ENCODE measurements around the gene CLDND1. TPM values are rescaled to one million over a fixed set of nuclear protein-coding genes. Genes with fewer than 3 reads are reported as not detected.

The CLDND1 gene
- total RNA-seq = 10 to 100 TPM; 38.1 to 65.6 TPM

DNA sequence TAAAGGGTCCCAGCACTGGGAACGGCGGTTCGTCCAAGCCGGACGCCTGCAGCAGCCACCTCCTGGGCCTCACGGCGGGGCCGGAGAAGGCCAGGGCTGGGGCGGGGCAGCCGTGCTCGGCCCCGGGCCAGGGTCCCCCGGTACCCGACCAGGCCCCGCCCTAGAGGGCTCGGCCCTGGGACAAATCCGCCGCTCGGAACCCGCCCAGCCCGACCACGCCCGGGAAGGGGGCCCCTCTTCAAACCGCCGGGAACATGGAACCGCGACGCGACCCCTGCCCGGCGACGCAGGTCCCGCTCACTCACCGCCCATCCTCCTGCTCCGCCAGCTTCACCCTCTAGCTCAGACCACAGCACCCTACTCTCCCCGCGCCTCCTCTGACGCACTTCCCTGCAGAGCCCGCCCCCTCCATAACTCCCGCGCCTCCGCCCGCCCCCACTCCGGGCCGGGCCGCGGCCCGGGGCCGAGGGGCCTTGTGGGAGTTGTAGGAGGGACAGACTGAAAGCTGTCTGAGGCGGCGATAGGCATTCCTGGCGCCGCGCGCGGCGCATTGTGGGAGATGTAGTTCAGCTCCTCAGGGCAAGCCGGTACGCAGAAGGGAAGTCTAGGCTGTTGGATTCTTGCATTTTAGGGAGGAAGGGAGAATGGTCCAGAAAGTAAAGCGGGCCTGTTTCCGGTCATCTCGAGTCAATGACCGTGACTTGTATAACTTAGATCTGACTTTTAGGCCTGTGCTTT lies at the start of gene CLDND1:
TSS of gene CLDND1 (minus strand) at position 359 of the 738 bp plus-strand sequence. CDS start 1,478 bp downstream, outside the sequence.
- intact Hi-C loops (cut with DNase I) = no loop called here
- Histone ChIP-seq H3K4me3 (peak within 1 kb of the TSS; percentile 42 to 63), H3K36me3 (replicated peaks in 1 of 2; ENCODE audit: insufficient read depth in 1 of 2, low read depth in 2 of 2) (no peaks in the 10 kb centered on the region), H3K4me1 (peaks cover 10% of the 10 kb centered on the region), H3K27ac (peak within 1 kb of the TSS; percentile 90 to 91 (median 90)), H3K27me3 (no peaks in the 10 kb centered on the region), H3K9me3 (no peaks in the 10 kb centered on the region)
- peak; percentile 99 for ATAC-seq
- DNase-seq = peak; percentile 95 to 97 (median 97)
- TF ChIP-seq CTCF (IDR thresholded peaks at IDR 0.05) (no peak), POLR2A (IDR thresholded peaks at IDR 0.05) (peak; percentile 63 to 90 (median 82))
- WGBS, 2 donors = 0 to 1% methylated on average over 11 to 59 of the region's 63 CpGs

- TF ChIP-seq POLR2A (IDR thresholded peaks at IDR 0.05) (no peak), CTCF (IDR thresholded peaks at IDR 0.05) (no peak)
- DNase-seq (no peak), ATAC-seq (no peak)
- Histone ChIP-seq H3K27me3 (no peaks in the 10 kb centered on the region), H3K4me3 (no peak overlapping the region), H3K9me3 (no peaks in the 10 kb centered on the region), H3K27ac (no peak overlapping the region), H3K4me1 (no peaks in the 10 kb centered on the region), H3K36me3 (replicated peaks in 1 of 2; ENCODE audit: insufficient read depth in 1 of 2, low read depth in 2 of 2) (no peaks in the 10 kb centered on the region)
- intact Hi-C loops (cut with DNase I) = no loop called here
- WGBS, 2 donors = 58 to 59% methylated on average over 3 of the region's 3 CpGs
These were observed 45.7 kb upstream of the CLDND1 start for GRCh38 chr3:98568402-98568801.

DNA sequence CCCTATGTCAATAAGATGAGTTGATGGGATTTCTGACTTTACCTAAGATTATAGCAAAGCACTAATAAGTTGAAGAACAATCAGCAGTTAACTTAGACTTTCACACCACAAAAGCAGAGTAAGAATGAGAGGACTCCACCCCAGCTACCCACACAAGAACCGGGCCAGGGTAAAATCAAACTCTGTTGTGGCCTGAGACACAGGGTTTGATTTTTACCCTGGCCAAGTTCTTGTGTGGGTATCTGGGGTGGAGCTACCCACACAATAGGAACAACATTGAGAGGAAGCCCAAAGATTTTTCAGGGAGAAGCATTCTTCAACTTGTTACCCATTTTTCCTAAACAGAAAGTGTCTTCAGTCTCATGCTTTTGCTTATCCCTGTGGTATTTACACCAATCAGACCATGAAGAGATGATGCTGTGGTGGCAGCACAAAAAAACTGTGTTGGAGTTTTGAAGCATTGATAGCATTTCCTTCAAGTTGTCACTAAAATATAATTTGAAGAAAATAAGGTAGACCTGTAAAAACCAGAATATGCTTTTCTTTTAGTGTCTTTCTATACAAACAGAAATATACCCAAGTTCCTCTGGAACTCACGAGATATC lies 45.1 kb upstream of the CLDND1 start:
- ATAC-seq (no peak), DNase-seq (no peak)
- Histone ChIP-seq H3K27me3 (no peaks in the 10 kb centered on the region), H3K36me3 (replicated peaks in 1 of 2; ENCODE audit: insufficient read depth in 1 of 2, low read depth in 2 of 2) (no peaks in the 10 kb centered on the region), H3K4me1 (no peaks in the 10 kb centered on the region), H3K4me3 (no peak overlapping the region), H3K27ac (no peak overlapping the region), H3K9me3 (no peaks in the 10 kb centered on the region)
- no peak for TF ChIP-seq POLR2A (IDR thresholded peaks at IDR 0.05)
- TF ChIP-seq CTCF (IDR thresholded peaks at IDR 0.05) = no peak
- intact Hi-C loops (cut with DNase I) = no loop called here
- 52 to 67% methylated on average over 2 of the region's 2 CpGs for WGBS, 2 donors

GRCh38 chr3:98565843-98566242 lies 43.1 kb upstream of the CLDND1 start:
- Histone ChIP-seq H3K27me3 (no peaks in the 10 kb centered on the region), H3K4me1 (no peaks in the 10 kb centered on the region), H3K9me3 (no peaks in the 10 kb centered on the region), H3K36me3 (replicated peaks in 1 of 2; ENCODE audit: insufficient read depth in 1 of 2, low read depth in 2 of 2) (no peaks in the 10 kb centered on the region), H3K4me3 (no peak overlapping the region), H3K27ac (no peak overlapping the region)
- TF ChIP-seq POLR2A (IDR thresholded peaks at IDR 0.05) (no peak), CTCF (IDR thresholded peaks at IDR 0.05) (no peak)
- WGBS, 2 donors = 63% methylated on average over 6 of the region's 6 CpGs
- DNase-seq (no peak), ATAC-seq (no peak)
- intact Hi-C loops (cut with DNase I) = no loop called here
